AG09319 (cell line): ENCODE data around the gene STBD1.

Experiments
- DNase-seq: peaks from one replicate; pipeline ENCODE4 v3.0.0-alpha.2; 2010; ENCODE audit warnings: low read depth; ENCODE audit errors: extremely low read depth
- TF ChIP-seq, protein P1 (sequence below): IDR thresholded peaks from 2 replicates; pipeline ENCODE4 v1.5.1; 2011; ENCODE audit warnings: low read depth, mild to moderate bottlenecking, inconsistent platforms, low read length, moderate library complexity

STBD1 gene

GRCh38 chr4:76326515-76326914 is 20.0 kb downstream of the STBD1 start:
- TF ChIP-seq, protein P1, sequence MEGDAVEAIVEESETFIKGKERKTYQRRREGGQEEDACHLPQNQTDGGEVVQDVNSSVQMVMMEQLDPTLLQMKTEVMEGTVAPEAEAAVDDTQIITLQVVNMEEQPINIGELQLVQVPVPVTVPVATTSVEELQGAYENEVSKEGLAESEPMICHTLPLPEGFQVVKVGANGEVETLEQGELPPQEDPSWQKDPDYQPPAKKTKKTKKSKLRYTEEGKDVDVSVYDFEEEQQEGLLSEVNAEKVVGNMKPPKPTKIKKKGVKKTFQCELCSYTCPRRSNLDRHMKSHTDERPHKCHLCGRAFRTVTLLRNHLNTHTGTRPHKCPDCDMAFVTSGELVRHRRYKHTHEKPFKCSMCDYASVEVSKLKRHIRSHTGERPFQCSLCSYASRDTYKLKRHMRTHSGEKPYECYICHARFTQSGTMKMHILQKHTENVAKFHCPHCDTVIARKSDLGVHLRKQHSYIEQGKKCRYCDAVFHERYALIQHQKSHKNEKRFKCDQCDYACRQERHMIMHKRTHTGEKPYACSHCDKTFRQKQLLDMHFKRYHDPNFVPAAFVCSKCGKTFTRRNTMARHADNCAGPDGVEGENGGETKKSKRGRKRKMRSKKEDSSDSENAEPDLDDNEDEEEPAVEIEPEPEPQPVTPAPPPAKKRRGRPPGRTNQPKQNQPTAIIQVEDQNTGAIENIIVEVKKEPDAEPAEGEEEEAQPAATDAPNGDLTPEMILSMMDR = no peak
- DNase-seq = no peak

GRCh38 chr4:76334885-76335284 is 28.4 kb downstream of the STBD1 start:
- no peak for DNase-seq
- TF ChIP-seq, protein P1 = no peak

DNA sequence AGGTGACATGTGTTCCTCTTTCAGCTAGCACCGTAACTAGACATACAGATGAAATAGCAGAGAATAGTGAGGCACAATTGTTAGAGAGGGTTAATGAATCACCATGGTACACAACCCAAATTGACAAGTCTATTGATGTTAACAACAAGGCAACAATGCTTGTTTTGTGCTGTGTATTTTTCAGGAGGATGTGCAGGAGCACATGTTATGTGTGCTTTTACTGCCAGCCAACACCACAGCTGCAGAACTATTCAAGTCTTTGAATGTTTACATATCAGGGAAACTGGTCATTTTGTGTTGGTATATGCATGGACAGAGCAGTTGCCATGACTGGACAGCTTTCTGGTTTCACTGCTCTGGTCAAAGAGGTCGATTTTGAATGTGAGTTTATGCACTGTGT is 32.8 kb downstream of the STBD1 start:
- TF ChIP-seq, protein P1 = no peak
- DNase-seq = no peak

DNA sequence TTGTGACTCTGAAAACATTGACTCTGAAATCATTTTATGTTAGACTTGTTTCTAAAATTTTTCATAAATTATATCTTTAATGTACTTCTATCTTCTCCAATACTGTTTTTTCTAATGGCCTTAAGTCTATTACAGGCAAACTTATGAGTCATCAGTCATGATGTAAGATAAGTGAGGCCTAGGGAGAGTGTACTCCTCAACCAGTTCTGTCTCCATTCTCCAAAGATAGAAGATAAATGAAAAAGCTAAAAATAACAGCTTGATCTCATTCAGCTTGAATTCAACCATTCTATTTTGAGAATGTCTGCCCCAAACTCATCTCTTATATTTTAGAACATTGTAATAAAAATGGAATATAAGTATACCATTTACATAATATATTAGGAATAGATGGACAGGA is 34.5 kb downstream of the STBD1 start:
- TF ChIP-seq, protein P1 = no peak
- DNase-seq = no peak

GRCh38 chr4:76342191-76342590 is 35.7 kb downstream of the STBD1 start:
- DNase-seq = no peak
- TF ChIP-seq, protein P1 = no peak

DNA sequence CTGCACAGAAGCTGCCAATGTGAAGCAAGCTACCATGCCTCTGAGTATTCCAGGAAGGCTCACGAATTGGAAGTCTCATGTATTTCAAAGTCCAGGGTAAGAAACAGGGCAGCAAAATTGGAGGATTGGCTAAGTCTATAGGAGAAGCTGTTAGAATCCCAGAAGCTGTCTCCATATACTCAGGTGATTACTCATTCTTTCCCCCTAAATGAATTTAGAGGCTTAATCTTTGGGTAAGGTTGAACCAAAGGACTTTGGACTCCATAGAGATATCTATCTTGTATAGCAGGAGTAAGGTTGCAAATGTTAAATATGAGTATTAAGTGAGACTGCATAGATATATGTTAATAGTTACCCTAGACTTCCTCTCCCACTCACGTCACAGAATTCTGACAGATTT is 36.3 kb downstream of the STBD1 start:
- TF ChIP-seq, protein P1 = no peak
- DNase-seq = no peak

GRCh38 chr4:76354517-76355473 is 48.3 kb downstream of the STBD1 start:
- TF ChIP-seq, protein P1 = no peak
- no peak for DNase-seq
